GM19328 (cell line): Measurements from ENCODE around the gene CRYAA.
"Not testable (repeated sequence)": the region's sequence is repeated elsewhere in the genome, so short reads cannot be mapped to it uniquely, and the experiment has no call there.

Experiments used
- ATAC-seq: cut with Tn5 transposase; IDR thresholded peaks from one replicate; pipeline ENCODE4 v1.9.1; 2021; ENCODE audit warnings: mild to moderate bottlenecking, moderate library complexity; ENCODE audit not compliant: unreplicated experiment

The CRYAA gene

GRCh38 chr21:43168708-43169107 is at the start of gene CRYAA:
TSS of gene CRYAA (plus strand) at chr21:43169008. CDS start at chr21:43169100, 92 bp downstream.
- ATAC-seq = not testable (repeated sequence)

- not testable (repeated sequence) for ATAC-seq
Observed at GRCh38 chr21:43130094-43130493, 38.7 kb upstream of the CRYAA start.

GRCh38 chr21:43134520-43134919 is 34.3 kb upstream of the CRYAA start:
- not testable (repeated sequence) for ATAC-seq

GRCh38 chr21:43138944-43139343 is 29.9 kb upstream of the CRYAA start:
- ATAC-seq = not testable (repeated sequence)

GRCh38 chr21:43141407-43141806 is 27.4 kb upstream of the CRYAA start:
- not testable (repeated sequence) for ATAC-seq

- ATAC-seq = not testable (repeated sequence)
Observed at GRCh38 chr21:43146637-43147036, 22.2 kb upstream of the CRYAA start.

- not testable (repeated sequence) for ATAC-seq
Observed at GRCh38 chr21:43147999-43148398, 20.8 kb upstream of the CRYAA start.

- ATAC-seq = not testable (repeated sequence)
Observed at GRCh38 chr21:43149344-43149743, 19.5 kb upstream of the CRYAA start.

GRCh38 chr21:43153601-43154000 is 15.2 kb upstream of the CRYAA start:
- ATAC-seq = not testable (repeated sequence)

- not testable (repeated sequence) for ATAC-seq
Observed at GRCh38 chr21:43159279-43160175, 9.3 kb upstream of the CRYAA start.

- ATAC-seq = not testable (repeated sequence)
Observed at GRCh38 chr21:43161826-43162707, 6.7 kb upstream of the CRYAA start.

GRCh38 chr21:43162708-43163205 is 6.1 kb upstream of the CRYAA start:
- not testable (repeated sequence) for ATAC-seq

GRCh38 chr21:43164823-43165222 is 4.0 kb upstream of the CRYAA start:
- ATAC-seq = not testable (repeated sequence)

- ATAC-seq = not testable (repeated sequence)
Observed at GRCh38 chr21:43165734-43166133, 3.1 kb upstream of the CRYAA start.

GRCh38 chr21:43169230-43169886 is 550 bp downstream of the CRYAA start:
- ATAC-seq = not testable (repeated sequence)

GRCh38 chr21:43169891-43170290 is 1.1 kb downstream of the CRYAA start:
- ATAC-seq = not testable (repeated sequence)

GRCh38 chr21:43172812-43173211 is 4.0 kb downstream of the CRYAA start:
- not testable (repeated sequence) for ATAC-seq

- not testable (repeated sequence) for ATAC-seq
Observed at GRCh38 chr21:43173438-43173837, 4.6 kb downstream of the CRYAA start.

- ATAC-seq = not testable (repeated sequence)
Observed at GRCh38 chr21:43173930-43174329, 5.1 kb downstream of the CRYAA start.

- ATAC-seq = not testable (repeated sequence)
Observed at GRCh38 chr21:43174998-43175397, 6.2 kb downstream of the CRYAA start.
